Endothelial cell of umbilical vein (primary cell): ENCODE data around the gene CCSER1. TPM values are rescaled to one million over a fixed set of nuclear protein-coding genes. Genes with fewer than 3 reads are reported as not detected.

Source experiments
- BruUV-seq: library from RNA; stranded (reverse); fragments of 400-500 nt; replicated peaks from 2 replicates; lab custom pipeline; 2021; lab: Mats Ljungman, UMichigan
- CTCF ChIA-PET: fragments of 300-600, 350-600 bp; sonication (Branson Sonifier 250); formaldehyde crosslinking; loops from one replicate; lab custom pipeline; 2021; ENCODE audit warnings: antibody characterized with exemption, inconsistent platforms; lab: Charles Lee
- POLR2A ChIA-PET: fragments of 300-600, 350-600 bp; sonication (Branson Sonifier 250); formaldehyde crosslinking; loops from one replicate; lab custom pipeline; 2021; ENCODE audit warnings: antibody characterized with exemption, inconsistent platforms; lab: Charles Lee
- DNase-seq: peaks from one replicate; pipeline ENCODE4 v3.0.0-alpha.2; 2011; ENCODE audit warnings: low read depth, low spot score
- FAIRE-seq: peaks from 2 replicates; lab custom pipeline; 2011; peaks lifted over from hg19 to GRCh38; lab: Jason Lieb, UNC
- H2AFZ ChIP-seq: 2 replicates; pipeline ENCODE4 v1.6.0; 2012; ENCODE audit warnings: low read depth, low read length, control low read depth, inconsistent platforms
- H3K27ac ChIP-seq: 2 replicates; pipeline ENCODE4 v1.5.1; 2011; ENCODE audit warnings: low read depth, mild to moderate bottlenecking, control low read depth, low read length, moderate library complexity; ENCODE audit not compliant: insufficient read depth
- H3K27me3 ChIP-seq, 2 experiments: 2 replicates each; pipeline versions ENCODE4 v1.6.0 to v1.6.1; 2011; ENCODE audit warnings: low read length in 2 of 2, mixed read lengths in 1 of 2; ENCODE audit not compliant: control insufficient read depth in 2 of 2, insufficient read depth in 2 of 2
- H3K36me3 ChIP-seq, 2 experiments: 2 replicates in 1 of 2; 3 replicates in 1 of 2; pipeline ENCODE4 v1.5.1; 2011; ENCODE audit warnings: low read length in 2 of 2, mild to moderate bottlenecking in 1 of 2, moderate library complexity in 1 of 2; ENCODE audit not compliant: control insufficient read depth in 2 of 2, insufficient read depth in 2 of 2; ENCODE audit errors: extremely low read depth in 1 of 2
- H3K4me1 ChIP-seq: 3 replicates; pipeline ENCODE4 v1.5.1; 2011; ENCODE audit warnings: mild to moderate bottlenecking, low read length; ENCODE audit not compliant: control insufficient read depth, insufficient read depth; ENCODE audit errors: extremely low read depth
- H3K4me2 ChIP-seq: 2 replicates; pipeline ENCODE4 v1.6.1; 2011; ENCODE audit warnings: low read length, control low read depth, mixed read lengths; ENCODE audit not compliant: insufficient read depth
- H3K4me3 ChIP-seq, 3 experiments: fragments of 200-600 bp in 1 of 3; sonication (generic), shearing (Covaris generic) in 1 of 3; replicated peaks in 1 of 3; 2 replicates each; pipeline ENCODE4 v1.5.1; 2011 to 2016; ENCODE audit warnings: control low read depth in 3 of 3, low read length in 3 of 3, mild to moderate bottlenecking in 2 of 3, inconsistent platforms in 1 of 3, low read depth in 1 of 3, moderate library complexity in 1 of 3; ENCODE audit not compliant: insufficient read depth in 1 of 3
- H3K79me2 ChIP-seq: 2 replicates; pipeline ENCODE4 v1.6.0; 2012; ENCODE audit warnings: low read length, inconsistent platforms; ENCODE audit not compliant: control insufficient read depth, insufficient read depth
- H3K9ac ChIP-seq: replicated peaks from 2 replicates; pipeline ENCODE3; 2011; ENCODE audit warnings: low read length, control low read depth; ENCODE audit not compliant: insufficient read depth; ENCODE audit errors: extremely low read depth
- H3K9me1 ChIP-seq: replicated peaks from 3 replicates; pipeline ENCODE4 v1.6.0; 2011; ENCODE audit warnings: mild to moderate bottlenecking, low read length; ENCODE audit not compliant: control insufficient read depth, insufficient read depth; ENCODE audit errors: extremely low read depth
- H3K9me3 ChIP-seq: replicated peaks from 2 replicates; pipeline ENCODE4 v1.5.1; 2012; ENCODE audit warnings: low read length, inconsistent platforms; ENCODE audit not compliant: control insufficient read depth, insufficient read depth
- H4K20me1 ChIP-seq: replicated peaks from 2 replicates; pipeline ENCODE3; 2011; ENCODE audit warnings: mild to moderate bottlenecking, low read length; ENCODE audit not compliant: control insufficient read depth, insufficient read depth; ENCODE audit errors: extremely low read depth
- EZH2 ChIP-seq: IDR thresholded peaks from 2 replicates; pipeline ENCODE4 v1.6.1; 2012; ENCODE audit warnings: borderline replicate concordance, low read depth, mild to moderate bottlenecking, moderate library complexity, low read length, inconsistent platforms; ENCODE audit not compliant: severe bottlenecking
- GATA2 ChIP-seq: IDR thresholded peaks from 2 replicates; pipeline ENCODE4 v1.7.0; 2011; ENCODE audit warnings: low read depth, mild to moderate bottlenecking, moderate library complexity, mixed read lengths, low read length; ENCODE audit not compliant: insufficient read length, insufficient read depth
- JUN ChIP-seq: IDR thresholded peaks from 2 replicates; pipeline ENCODE4 v1.6.1; 2011; ENCODE audit warnings: borderline replicate concordance, low read depth; ENCODE audit not compliant: insufficient read length, insufficient read depth
- MAX ChIP-seq: IDR thresholded peaks from 2 replicates; pipeline ENCODE4 v1.6.1; 2011; ENCODE audit not compliant: insufficient read depth, insufficient read length
- MYC ChIP-seq: IDR thresholded peaks from one replicate; pipeline ENCODE4 v1.6.1; 2011; ENCODE audit warnings: mild to moderate bottlenecking, low read depth, low read length
- POLR2A ChIP-seq: IDR thresholded peaks from 2 replicates; pipeline ENCODE4 v1.6.1; 2012; ENCODE audit warnings: low read depth, mild to moderate bottlenecking, control low read depth, low read length
- POLR2AphosphoS5 ChIP-seq: IDR thresholded peaks from 2 replicates; pipeline ENCODE4 v1.6.1; 2012; ENCODE audit warnings: low read depth, mild to moderate bottlenecking, control low read depth, low read length, moderate library complexity; ENCODE audit not compliant: insufficient read depth
- dilution Hi-C: fragments of 300-500 bp; cut with MboI; formaldehyde crosslinking; loops from one replicate; pipeline ENCODE4 v1.15.0; 2019; ENCODE audit warnings: low sequenced_read_pairs; ENCODE audit not compliant: extremely low pct_ligation_motif_present
- intact Hi-C: fragments of 100-400 bp; cut with micrococcal nuclease; formaldehyde crosslinking; loops from one replicate; pipeline ENCODE4 v1.10.0; 2022
- polyA plus RNA-seq, 4 experiments: library from polyadenylated mRNA; depleted of rRNA in 3 of 4; stranded (reverse) in 3 of 4; unstranded in 1 of 4; fragments of >200 nt; gene quantifications; 2 replicates each; pipeline versions ENCODE4 v1.2.1 to v1.2.3, GENCODE V29; 2011 to 2012; ENCODE audit warnings: missing spikeins in 1 of 4
- total RNA-seq: library from RNA; stranded (reverse); gene quantifications from 2 replicates; pipeline ENCODE4 v1.2.3, GENCODE V29; 2021
- TF ChIP-seq, protein P1 (sequence below), 2 donors: IDR thresholded peaks; 1 replicate in 1 of 2; 2 replicates in 1 of 2; pipeline ENCODE4 v1.5.1; 2011; ENCODE audit warnings: low read length in 2 of 2, mild to moderate bottlenecking in 2 of 2, moderate library complexity in 2 of 2, control low read depth in 1 of 2, inconsistent platforms in 1 of 2, low read depth in 1 of 2; ENCODE audit not compliant: insufficient read depth in 1 of 2; ENCODE audit errors: extremely low read depth in 1 of 2

CCSER1 gene
- total and polyA plus RNA-seq, 2 donors (not counting 3 experiments of a cell fraction or from before 2014, with no cell fraction given), result 0.11 to 1.8 TPM

DNA sequence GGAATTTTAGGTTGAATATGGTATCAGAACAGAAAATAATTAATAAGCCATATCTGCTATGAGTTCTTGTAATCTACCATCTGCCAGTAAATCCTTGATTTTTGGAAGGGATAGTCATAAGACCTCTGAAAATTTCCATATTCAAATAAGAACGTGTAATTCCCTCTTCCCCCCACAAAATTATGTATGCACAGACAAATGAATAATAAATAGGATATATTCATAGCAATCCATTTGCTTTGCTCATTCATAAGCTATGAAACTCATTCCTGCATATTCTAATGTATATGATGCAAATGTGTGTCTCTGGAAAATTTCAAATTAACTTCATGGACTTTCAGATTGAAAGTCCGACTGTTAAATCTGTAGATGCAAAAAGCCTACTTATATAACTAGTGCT is 1343.5 kb downstream of the CCSER1 start:
- FAIRE-seq (no peak), DNase-seq (no peak)
- Histone ChIP-seq H2AFZ (no peak overlapping the region), H3K36me3 (no peaks in the 10 kb centered on the region), H3K9ac (no peak overlapping the region), H4K20me1 (no peaks in the 10 kb centered on the region), H3K27ac (no peak overlapping the region), H3K4me3 (no peak overlapping the region), H3K9me3 (no peaks in the 10 kb centered on the region), H3K79me2 (no peaks in the 10 kb centered on the region), H3K4me2 (no peak overlapping the region), H3K9me1 (no peaks in the 10 kb centered on the region), H3K27me3 (no peaks in the 10 kb centered on the region), H3K4me1 (no peaks in the 10 kb centered on the region)
- intact Hi-C loops, result no loop called here
- no peak for TF ChIP-seq POLR2AphosphoS5
- no peak for TF ChIP-seq GATA2
- no peak for TF ChIP-seq POLR2A
- no peak for TF ChIP-seq EZH2
- TF ChIP-seq MYC, result no peak
- no peak for TF ChIP-seq JUN
- TF ChIP-seq MAX, result no peak
- TF ChIP-seq, protein P1, sequence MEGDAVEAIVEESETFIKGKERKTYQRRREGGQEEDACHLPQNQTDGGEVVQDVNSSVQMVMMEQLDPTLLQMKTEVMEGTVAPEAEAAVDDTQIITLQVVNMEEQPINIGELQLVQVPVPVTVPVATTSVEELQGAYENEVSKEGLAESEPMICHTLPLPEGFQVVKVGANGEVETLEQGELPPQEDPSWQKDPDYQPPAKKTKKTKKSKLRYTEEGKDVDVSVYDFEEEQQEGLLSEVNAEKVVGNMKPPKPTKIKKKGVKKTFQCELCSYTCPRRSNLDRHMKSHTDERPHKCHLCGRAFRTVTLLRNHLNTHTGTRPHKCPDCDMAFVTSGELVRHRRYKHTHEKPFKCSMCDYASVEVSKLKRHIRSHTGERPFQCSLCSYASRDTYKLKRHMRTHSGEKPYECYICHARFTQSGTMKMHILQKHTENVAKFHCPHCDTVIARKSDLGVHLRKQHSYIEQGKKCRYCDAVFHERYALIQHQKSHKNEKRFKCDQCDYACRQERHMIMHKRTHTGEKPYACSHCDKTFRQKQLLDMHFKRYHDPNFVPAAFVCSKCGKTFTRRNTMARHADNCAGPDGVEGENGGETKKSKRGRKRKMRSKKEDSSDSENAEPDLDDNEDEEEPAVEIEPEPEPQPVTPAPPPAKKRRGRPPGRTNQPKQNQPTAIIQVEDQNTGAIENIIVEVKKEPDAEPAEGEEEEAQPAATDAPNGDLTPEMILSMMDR (IDR thresholded peaks at IDR 0.05; ENCODE audit: extremely low read depth in 1 of 2, insufficient read depth in 1 of 2, low read depth in 1 of 2, low read length in 2 of 2), result no peak
- no TSS peak for BruUV-seq
- CTCF ChIA-PET, result no interaction called here
- POLR2A ChIA-PET, result no interaction called here
- dilution Hi-C loops, result no loop called here
